Caki2 (cell line): ENCODE data around the gene GLA. TPM values are rescaled to one million over a fixed set of nuclear protein-coding genes. Genes with fewer than 3 reads are reported as not detected.

Experiments used
- DNase-seq: peaks from one replicate; pipeline ENCODE4 v3.0.0-alpha.2; 2015; ENCODE audit warnings: low read depth
- in situ Hi-C: cut with HindIII; loops from 2 replicates; pipeline ENCODE4 v1.10.0; 2016; ENCODE audit warnings: low sequenced_read_pairs, low pct_unique_long_range_greater_than_20kb, mixed read lengths
- total RNA-seq: library from RNA; depleted of rRNA; stranded (reverse); fragments of >200 nt; shearing (Covaris generic); gene quantifications from 2 replicates; pipeline ENCODE4 v1.2.3, GENCODE V29; 2014; ENCODE audit warnings: low replicate concordance; rRNA removed

GLA gene
- 146 and 165 TPM in 2 replicates for total RNA-seq

DNA sequence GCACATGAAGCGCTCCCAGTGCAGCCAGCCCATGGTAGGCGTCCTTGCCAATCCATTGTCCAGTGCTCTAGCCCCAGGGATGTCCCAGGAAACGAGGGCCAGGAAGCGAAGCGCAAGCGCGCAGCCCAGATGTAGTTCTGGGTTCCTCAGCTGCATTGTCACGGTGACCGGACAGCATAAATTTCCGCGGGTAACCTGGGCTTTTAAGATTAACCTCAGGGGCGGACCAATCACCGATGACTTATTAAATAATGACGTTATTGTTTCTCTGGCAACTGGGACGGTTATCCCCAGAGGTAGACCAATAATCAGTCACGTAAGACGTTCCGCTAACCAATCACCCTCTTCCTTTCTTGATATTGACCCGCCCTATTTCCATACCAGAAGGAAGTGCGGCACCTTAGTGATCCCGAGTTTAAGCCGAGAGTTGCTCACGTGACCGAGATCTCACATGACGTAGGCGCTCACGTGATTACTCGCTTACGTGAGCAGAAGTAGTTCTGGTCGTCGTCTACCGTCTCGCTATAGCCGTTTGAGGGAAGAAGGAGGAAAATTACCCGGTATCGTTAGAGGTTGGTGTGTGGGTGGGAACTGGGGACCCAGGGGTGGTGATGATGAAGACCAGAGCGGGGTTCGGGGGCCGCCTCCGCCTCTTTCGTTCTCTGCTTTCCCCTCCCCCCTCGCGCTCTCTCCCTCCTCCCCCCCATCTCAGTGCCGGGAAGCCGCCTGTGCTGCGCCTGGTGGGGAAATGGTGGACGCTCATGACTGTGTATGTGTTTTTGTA lies at the start of gene GLA, which contains the start of gene HNRNPH2:
GLA (minus strand) TSS at position 178 of the 784 bp plus-strand sequence; CDS start at position 156, 22 bp downstream.
HNRNPH2 (plus strand) TSS at position 475 of the 784 bp plus-strand sequence. CDS start 3,767 bp downstream, outside the sequence.
- peak; percentile 98 for DNase-seq
- in situ Hi-C loops: no loop called here

- in situ Hi-C loops: no loop called here
- DNase-seq: no peak
Measured at GRCh38 chrX:101452056-101452455, 44.3 kb upstream of the GLA start.

DNA sequence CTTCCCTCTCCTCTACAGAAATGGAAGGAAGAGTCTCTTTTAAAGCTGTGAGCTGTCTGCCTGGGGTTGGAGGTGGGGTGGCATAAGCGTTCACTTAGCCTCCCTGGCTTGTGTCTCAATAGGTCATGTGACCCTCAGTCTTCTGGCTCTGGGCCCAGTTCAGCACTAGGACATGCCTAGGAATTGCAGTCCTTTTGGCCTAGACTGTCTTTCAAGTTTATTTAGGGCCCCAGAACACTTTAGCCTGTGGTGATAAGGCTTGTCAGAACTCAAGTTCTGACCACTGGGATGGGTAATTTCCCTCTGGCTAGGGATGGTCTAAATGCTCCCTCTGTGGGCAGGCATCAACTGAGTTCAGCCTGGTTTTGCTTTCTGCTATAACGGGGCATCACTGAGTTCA lies 43.2 kb upstream of the GLA start:
- no peak for DNase-seq

DNA sequence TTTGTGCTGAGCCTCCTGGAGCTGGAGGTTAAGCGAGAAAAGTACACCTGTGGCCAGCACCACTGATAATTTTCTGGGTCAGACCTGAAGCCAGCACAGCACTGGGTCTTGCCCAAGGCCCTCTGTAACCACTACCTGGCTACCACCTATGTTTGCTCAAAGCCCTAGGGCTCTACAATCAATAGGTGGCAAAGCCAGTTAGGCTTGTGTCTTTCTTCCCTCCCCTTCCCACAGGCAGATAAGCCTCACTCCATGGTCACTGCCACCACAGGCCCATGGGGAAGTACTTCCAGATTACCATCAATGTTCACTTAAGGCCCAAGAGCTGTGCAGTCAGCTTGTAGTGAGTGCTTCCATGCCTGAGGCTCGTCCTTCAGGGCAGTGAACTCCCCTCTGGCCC lies 42.4 kb upstream of the GLA start:
- no peak for DNase-seq
- in situ Hi-C loops: no loop called here

More for the DNA sequence above, 43.2 kb upstream of the GLA start:
- in situ Hi-C loops: no loop called here

- in situ Hi-C loops: no loop called here
- no peak for DNase-seq
Measured at GRCh38 chrX:101449279-101449678, 41.6 kb upstream of the GLA start.

GRCh38 chrX:101442085-101442484 lies 34.4 kb upstream of the GLA start:
- no peak for DNase-seq
- in situ Hi-C loops: no loop called here

- peak; percentile 42 for DNase-seq
Measured at GRCh38 chrX:101430457-101431078, 22.8 kb upstream of the GLA start.

GRCh38 chrX:101429934-101430333 lies 22.2 kb upstream of the GLA start:
- in situ Hi-C loops: no loop called here
- peak; percentile 19 for DNase-seq

More at GRCh38 chrX:101430457-101431078, 22.8 kb upstream of the GLA start:
- in situ Hi-C loops: no loop called here

DNA sequence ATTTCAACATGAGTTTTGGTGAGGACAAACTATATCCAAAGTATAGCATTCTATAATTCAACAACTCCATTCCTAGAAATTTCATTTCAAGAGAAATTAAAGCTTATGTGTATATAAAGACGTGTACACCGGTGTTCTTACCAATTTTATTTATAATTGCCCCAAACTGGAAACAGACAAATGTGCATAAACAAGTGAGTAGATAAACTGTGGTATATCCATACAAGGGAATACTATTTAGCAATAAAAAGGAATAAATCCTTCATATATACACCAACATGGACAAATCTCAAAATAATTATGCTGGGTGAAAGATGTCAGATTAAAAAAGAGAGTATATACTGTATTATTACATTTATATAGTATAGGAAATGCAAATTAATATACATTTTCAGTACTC lies 20.2 kb upstream of the GLA start:
- no peak for DNase-seq
- in situ Hi-C loops: no loop called here

DNA sequence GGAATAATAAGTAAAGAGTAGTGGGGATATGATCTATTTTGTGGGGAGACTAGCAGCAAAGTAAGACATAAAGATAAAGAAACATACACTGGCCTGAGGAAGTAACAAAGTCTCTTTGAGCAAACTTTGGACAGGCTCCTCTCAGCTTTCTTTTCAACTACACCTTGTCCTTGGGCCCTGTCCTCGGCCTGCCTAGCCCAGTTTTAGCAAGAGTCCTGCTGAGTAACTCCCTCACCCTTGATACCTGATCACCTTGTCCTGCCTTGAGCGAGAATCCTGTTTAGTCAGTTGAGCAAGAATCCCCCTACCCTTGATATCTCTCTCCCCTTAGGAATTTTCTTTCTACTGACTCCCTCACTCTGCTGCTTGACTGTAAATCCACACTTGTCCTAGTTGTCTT lies 11.8 kb upstream of the GLA start:
- in situ Hi-C loops: no loop called here
- no peak for DNase-seq

DNA sequence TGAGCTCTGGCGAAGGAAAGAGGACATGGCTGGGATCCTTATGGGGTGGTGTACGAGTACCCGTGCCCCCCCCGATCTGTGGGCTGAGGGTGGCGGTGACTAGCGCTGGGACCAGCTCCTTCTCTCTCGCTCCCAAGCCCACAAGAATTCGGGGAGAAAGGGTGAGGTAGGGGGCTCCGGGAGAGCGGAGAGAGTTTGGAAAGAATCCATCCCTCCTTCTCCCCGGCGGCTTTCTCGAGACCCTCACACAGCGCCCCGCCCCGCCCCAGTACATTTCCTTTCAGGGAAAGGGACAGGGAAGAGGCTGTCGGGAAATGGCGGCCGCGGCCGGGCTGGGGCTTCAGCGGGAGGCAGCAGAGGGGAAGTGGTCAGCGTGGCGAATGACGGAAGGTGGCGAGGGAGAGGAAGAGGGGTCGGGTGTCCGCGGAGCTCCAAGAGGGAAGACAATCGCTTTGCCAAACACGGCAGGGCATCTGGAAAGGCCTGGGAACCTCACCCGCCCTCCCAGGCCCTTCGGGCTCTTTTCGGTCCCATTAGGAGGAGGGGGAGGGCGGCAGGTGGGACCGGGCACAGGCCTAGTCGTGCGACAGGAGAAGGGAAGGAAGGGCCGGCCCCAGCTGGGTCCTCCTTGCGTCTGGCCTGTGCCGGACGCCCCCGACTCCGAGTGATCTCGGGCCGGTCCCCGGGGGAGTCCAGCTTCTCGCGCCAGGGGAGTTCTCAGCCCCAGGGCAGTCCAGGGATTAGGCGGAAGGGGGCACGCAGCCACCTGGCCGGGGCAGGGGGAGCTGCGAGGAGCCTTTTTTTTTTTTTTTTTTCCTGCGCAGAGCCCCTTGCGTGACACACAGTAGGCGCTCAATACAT lies 10.5 kb upstream of the GLA start:
- in situ Hi-C loops: no loop called here
- DNase-seq: no peak

- DNase-seq: no peak
- in situ Hi-C loops: no loop called here
Measured at GRCh38 chrX:101417190-101417589, 9.5 kb upstream of the GLA start.

- in situ Hi-C loops: no loop called here
- DNase-seq: no peak
Measured at GRCh38 chrX:101416691-101417090, 9.0 kb upstream of the GLA start.

- in situ Hi-C loops: no loop called here
- DNase-seq: no peak
Measured at GRCh38 chrX:101415180-101416145, 7.7 kb upstream of the GLA start.

GRCh38 chrX:101411984-101412383 lies 4.3 kb upstream of the GLA start:
- no peak for DNase-seq
- in situ Hi-C loops: no loop called here

DNA sequence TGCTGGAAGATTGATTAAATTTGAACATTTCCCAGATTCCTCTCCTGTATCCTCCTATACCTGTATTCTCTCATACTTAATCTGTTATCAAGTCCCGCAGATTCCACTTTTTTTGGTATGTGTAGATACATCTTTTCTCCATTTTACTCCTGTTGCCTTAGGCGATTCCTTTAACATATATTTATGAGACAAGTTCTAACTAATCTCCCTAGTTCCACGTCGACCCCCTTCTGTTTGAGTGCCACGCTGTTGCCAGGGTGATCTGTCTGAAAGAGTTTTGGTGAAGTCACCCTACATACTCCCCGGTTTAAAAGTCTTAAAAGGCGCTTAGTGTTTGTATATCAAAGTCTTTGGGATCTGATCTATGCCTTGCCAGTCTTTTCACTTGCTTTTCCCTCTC lies 2.7 kb upstream of the GLA start:
- DNase-seq: no peak

GRCh38 chrX:101409043-101409442 lies 1.3 kb upstream of the GLA start:
- DNase-seq: no peak
- in situ Hi-C loops: no loop called here

More for the DNA sequence above, 2.7 kb upstream of the GLA start:
- in situ Hi-C loops: no loop called here

GRCh38 chrX:101408532-101408841 lies 762 bp upstream of the GLA start:
- DNase-seq: no peak
- in situ Hi-C loops: no loop called here
